GM19043 (cell line): Measurements from ENCODE around the gene TRIP10.
A peak's percentile ranks its signal among the peaks of the same experiment; 100 is the strongest.

Source experiments
- ATAC-seq: cut with Tn5 transposase; IDR thresholded peaks from one replicate; pipeline ENCODE4 v1.9.1; 2021; ENCODE audit warnings: low read depth; ENCODE audit not compliant: unreplicated experiment

TRIP10 gene

DNA sequence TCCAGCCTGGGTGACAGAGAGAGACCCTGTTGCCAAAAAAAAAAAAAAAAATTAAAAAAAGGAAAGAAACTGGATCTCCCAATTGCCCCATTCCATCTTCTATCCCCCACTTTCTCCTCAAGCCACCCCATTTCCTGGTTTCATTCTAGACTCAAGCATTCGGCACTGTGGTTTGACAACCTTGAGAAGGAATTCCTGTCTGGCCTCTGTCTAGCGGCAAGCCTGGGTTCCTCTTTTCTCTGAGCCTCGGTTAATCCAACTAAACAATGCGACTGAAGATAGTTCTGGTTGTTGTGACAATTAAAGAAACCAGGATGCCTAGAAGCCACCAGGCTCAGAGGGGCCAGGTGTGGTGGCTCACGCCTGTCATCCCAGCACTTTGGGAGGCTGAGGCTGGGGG, 15.7 kb upstream of the TRIP10 start:
- ATAC-seq = no peak

DNA sequence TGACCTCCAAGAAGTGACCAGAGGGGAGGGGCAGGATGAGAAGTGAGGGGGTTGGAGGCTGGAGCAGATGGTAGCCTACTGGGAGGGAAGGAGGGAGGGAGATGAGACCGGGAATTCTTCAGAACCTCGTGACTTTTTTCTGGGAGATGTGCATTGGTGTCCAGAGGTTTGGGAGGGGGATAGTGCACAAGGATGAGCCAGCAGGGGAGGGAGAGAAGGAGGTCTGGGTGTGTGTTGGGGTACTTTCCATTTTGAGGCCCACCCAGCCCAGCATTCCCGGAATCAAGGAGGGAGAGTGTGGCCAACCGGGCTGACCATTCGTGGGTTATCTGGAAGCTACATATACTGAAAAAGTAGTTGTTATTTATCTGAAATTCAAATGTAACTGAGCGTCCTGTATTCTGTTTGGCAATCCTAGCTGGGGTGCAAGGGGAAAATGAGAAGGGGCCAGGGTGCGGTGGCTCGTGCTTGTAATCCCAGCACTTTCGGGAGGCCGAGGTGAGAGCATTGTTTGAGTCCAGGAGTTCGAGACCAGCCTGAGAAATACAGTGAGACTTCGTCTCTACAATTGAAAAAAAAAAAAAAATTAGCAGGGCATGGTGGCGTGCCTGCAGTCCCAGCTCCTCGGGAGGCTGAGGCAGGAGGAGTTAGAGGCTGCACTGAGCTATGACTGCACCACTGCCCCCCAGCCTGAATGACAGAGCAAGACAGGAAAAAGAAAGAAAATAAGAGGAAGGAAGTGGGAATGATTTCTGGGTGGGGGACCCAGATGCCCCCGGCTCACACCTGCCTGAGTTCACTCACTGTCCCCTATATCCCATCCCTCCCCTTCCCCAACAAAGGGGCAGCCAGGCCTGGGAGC, 14.6 kb upstream of the TRIP10 start:
- ATAC-seq = no peak

GRCh38 chr19:6725513-6726231, 13.8 kb upstream of the TRIP10 start:
- ATAC-seq = no peak

GRCh38 chr19:6728346-6728745, 11.1 kb upstream of the TRIP10 start:
- ATAC-seq = no peak

DNA sequence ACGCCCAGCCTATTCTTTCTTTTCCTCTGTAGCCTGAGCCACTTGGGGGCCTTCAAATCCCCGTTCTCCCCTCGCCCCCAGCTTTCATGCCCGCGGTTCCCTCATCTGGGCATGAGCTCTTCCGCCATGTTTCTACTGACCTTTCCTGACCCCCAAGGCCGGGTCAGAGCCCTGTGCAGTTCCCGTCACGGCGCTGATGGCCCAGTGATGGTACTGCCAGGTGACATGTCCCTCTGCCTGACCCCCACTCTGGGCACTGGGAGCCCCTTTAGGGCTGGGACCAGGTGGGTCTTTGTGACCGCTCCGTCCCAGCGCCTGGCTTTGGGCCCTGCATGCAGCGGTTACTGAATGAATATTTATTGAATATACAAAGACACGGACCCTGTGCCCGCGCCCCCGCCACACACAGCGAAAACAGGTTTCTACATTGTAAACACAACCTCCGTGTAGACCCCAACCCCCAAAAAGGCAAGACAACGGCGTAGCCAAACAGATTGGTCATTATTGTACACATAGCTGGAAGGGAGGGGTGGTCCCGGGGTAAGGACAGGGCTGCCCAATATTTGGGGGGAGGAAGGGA, 9.8 kb upstream of the TRIP10 start:
- ATAC-seq = no peak

DNA sequence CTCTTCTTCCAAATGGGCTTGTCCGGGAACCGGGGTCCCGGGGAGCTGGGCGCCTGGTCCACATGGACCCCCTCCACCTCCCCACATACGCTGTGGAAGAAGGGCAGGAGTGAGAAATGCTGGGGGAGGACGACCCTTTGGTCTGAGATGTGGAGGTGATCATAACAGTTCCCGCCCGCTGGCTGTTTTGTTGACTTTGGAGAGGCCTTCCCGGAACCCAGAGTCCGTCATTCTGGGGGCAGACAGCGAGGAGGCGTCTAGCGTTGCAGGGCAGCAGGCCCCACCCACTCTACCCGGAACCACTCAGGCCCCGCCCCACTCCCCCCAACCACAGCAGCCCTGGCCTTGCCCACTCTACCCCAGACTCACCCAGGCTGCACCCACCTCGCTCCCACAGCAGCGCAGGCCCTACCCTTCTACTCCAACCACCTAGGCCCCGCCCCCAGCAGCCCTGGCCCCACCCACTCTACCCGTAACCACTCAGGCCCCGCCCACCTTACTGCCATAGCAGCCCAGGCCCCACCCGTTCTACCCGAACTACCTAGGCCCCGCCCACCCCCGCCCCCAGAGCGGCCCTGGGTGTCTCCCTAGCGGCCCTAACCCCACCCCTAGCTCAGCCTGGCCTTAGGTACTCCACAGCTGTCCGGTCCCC, 9.2 kb upstream of the TRIP10 start:
- no peak for ATAC-seq

DNA sequence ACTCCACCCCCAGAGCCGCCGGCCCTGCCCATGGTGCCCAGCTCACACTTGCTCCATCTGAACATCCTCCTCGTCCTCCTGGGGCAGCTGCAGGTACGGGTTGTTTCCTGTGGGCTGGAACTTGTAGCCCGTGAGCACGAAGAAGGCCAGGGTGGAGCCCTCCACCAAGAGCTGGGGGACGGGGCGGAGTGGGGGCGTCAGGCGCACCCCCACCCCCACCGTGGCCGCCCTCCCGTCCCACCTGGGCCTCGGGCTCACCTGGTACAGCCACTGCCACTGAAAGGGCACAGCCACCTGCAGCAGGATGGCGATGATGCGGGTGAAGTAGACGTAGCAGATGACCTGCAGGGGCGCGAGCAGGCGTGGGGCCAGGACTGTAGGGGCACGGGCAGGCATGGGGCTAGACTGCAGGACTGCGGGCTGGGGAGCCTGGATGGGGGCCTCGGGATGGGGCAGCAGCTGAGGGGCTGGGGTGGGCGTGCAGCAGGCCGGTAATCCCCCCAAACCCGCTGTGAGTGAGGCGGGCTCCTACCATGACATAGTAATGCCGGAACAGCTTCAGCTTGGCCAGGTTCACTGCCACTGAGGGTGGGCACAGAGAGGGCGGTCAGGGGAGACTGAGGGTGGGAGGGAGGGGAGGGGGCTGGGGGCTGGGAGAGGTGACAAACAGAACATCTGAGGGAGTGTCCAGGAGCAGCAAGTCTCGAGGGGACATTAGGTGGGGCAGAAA, 8.4 kb upstream of the TRIP10 start:
- ATAC-seq = no peak

GRCh38 chr19:6731822-6732221, 7.7 kb upstream of the TRIP10 start:
- ATAC-seq = no peak

- no peak for ATAC-seq
These were observed 6.6 kb upstream of the TRIP10 start for GRCh38 chr19:6732803-6733337.

DNA sequence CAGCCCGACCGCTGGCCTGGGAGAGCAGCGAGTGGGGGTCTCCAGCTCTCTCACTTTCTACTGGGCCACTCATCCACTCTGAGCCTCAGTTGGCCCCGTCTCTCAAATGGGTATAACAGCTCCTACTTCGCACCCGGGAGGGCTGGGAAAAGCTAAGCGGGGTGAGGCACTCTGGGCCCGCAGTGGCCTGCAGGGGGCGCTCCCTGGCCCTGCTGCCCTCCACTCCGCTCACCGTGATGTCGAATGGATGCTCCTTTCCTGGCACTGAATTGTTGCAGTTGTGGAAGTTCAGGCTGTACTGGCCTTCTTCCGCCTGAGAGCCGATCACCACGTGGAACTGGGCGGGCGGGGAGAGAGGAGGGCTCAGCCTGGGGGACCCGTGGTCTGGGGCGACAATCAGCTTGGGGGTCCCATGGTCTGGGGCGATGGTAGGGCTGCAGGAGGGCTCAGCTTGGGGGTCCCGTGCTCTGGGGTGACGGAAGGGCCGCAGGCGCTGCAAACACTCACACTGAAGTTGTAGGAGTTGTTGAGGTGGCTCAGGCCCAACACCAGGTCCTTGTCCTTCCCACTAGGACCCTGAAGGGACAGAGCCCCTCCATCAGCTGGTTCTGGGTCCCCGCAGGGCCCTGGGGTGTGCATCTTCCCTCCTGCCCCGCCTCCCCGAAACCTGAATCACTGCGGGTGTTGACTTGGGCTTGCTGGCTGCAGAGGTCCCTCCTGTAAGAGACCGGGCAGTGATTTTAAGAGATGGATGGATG, 6.0 kb upstream of the TRIP10 start:
- ATAC-seq = no peak

- no peak for ATAC-seq
These were observed 5.3 kb upstream of the TRIP10 start for GRCh38 chr19:6734096-6734696.

GRCh38 chr19:6735181-6735911, 4.1 kb upstream of the TRIP10 start:
- ATAC-seq = no peak

GRCh38 chr19:6736169-6736916, 3.1 kb upstream of the TRIP10 start:
- ATAC-seq = no peak

DNA sequence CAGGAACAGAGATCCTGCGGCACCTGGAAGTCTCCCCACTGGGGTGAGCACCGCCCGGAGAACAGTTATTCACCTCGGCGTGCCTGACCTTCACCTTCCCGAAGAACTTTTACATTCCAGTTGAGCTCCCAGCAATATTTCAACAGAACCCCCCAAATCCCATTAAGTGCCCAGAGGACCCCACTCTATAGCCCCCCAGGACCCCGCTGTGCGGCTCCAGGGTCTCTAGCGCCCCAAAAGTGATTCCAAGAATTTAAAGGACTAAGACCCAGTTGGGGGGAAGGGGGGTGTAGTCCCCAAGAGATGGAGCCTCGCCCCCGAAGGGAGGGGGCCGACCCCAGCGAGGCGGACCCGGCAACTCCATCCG, 2.6 kb upstream of the TRIP10 start:
- no peak for ATAC-seq

DNA sequence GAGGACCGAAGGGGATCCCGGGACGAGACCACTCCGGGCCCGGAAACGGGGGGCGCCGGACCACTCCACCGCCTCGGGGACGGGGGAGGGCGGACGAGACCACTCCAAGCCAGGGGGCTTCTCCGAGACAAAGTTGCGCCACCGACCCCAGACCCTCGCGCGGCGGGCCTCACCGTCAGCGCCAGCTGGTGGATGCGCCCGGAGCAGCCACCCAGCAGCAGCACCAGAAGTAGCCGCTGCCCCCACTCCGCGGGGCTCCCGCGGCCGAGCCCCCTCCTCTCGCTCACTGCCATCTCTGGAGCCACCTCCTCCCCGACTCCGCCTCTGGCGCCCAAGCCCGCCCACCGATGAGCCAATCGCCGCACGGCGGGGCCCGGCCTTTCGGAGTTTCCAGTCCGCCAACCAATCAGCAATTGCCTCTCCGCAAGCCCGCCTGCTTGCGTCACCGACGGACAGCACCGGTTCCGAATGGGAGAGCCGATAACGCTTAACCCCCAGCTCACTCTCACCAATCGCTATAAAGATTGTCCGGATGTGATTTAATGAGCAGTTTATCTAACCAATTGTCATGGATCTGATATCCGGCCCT, 2.1 kb upstream of the TRIP10 start, which contains the start of gene GPR108:
Gene GPR108 (minus strand): TSS at position 297 of the 589 bp plus-strand sequence. CDS start 4 bp downstream, at position 293.
- ATAC-seq = peak; percentile 67

- no peak for ATAC-seq
These were observed 1.4 kb upstream of the TRIP10 start for GRCh38 chr19:6737873-6738786.
